Transverse colon (tissue), 4 donors: ENCODE data around the gene LAPTM5. TPM values are rescaled to one million over a fixed set of nuclear protein-coding genes. Genes with fewer than 3 reads are reported as not detected.

ENCODE experiments used
- DNase-seq: peaks from one replicate; pipeline ENCODE4 v3.0.0-alpha.2; 2019
- H3K27ac ChIP-seq, 4 donors: fragments of 200-600 bp; sonication (generic); 2 replicates each; pipeline ENCODE4 v1.5.1; 2016 to 2018; ENCODE audit warnings: inconsistent platforms in 4 of 4
- H3K27me3 ChIP-seq: fragments of 200-600 bp; sonication (generic); 2 replicates; pipeline ENCODE4 v1.5.1; 2017; ENCODE audit warnings: inconsistent platforms
- H3K36me3 ChIP-seq, 4 donors: fragments of 200-600 bp; sonication (generic); 2 replicates each; pipeline ENCODE4 v1.5.1; 2017 to 2019; ENCODE audit warnings: inconsistent platforms in 4 of 4
- H3K4me1 ChIP-seq, 4 donors: fragments of 200-600 bp; sonication (generic); 2 replicates each; pipeline ENCODE4 v1.5.1; 2017 to 2020; ENCODE audit warnings: inconsistent platforms in 4 of 4
- H3K4me3 ChIP-seq, 4 donors: fragments of 200-600 bp; sonication (generic); 1 replicate in 1 of 4; 2 replicates in 3 of 4; pipeline versions ENCODE4 v1.5.1 to v1.6.1; 2017 to 2019; ENCODE audit warnings: inconsistent platforms in 4 of 4
- H3K9me3 ChIP-seq, 2 donors: fragments of 200-600 bp; sonication (generic); 2 replicates each; pipeline ENCODE4 v1.5.1; 2017 to 2019; ENCODE audit warnings: inconsistent platforms in 2 of 2
- CTCF ChIP-seq, 5 experiments: fragments of 200-600 bp in 3 of 5; fragments of 450-650 bp in 2 of 5; sonication (generic) in 3 of 5; IDR thresholded peaks; 1 replicate in 2 of 5; 2 replicates in 3 of 5; pipeline ENCODE4 v1.5.1; 2016 to 2017; ENCODE audit warnings: antibody characterized with exemption in 5 of 5, inconsistent platforms in 3 of 5, mild to moderate bottlenecking in 2 of 5, moderate library complexity in 1 of 5
- EP300 ChIP-seq: sonication (generic); formaldehyde crosslinking; IDR thresholded peaks from one replicate; pipeline ENCODE4 v1.6.1; 2017; ENCODE audit warnings: antibody characterized with exemption, low read depth
- POLR2A ChIP-seq: fragments of 450-650 bp; IDR thresholded peaks from one replicate; pipeline ENCODE4 v1.6.1; 2016; ENCODE audit warnings: antibody characterized with exemption, mild to moderate bottlenecking, moderate library complexity
- POLR2AphosphoS5 ChIP-seq, 3 donors: sonication (generic); formaldehyde crosslinking; IDR thresholded peaks; one replicate each; pipeline ENCODE4 v1.6.1; 2016; ENCODE audit warnings: antibody characterized with exemption in 3 of 3
- WGBS, 2 donors: methylation state at CpG; one replicate each; pipeline ENCODE4 v1.1.5; 2018; ENCODE audit warnings: low coverage in 1 of 2; 5-methylcytosine and 5-hydroxymethylcytosine counted together
- in situ Hi-C, 4 donors: fragments of 200-750 bp; cut with MboI; loops; one replicate each; pipeline versions ENCODE4 v1.15.0 to v1.15.1; 2017; ENCODE audit warnings: low sequenced_read_pairs in 3 of 4, low pct_ligation_motif_present in 1 of 4, low pct_unique_long_range_greater_than_20kb in 1 of 4
- intact Hi-C: fragments of 100-400 bp; cut with DNase I; formaldehyde crosslinking; loops from one replicate; pipeline ENCODE4 v1.15.1; 2023; ENCODE audit warnings: low total_unique reads
- total RNA-seq, 4 donors: library from RNA; depleted of rRNA; stranded (reverse); fragments of >200 nt; gene quantifications; one replicate each; pipeline ENCODE4 v1.1.0, GENCODE V29; 2016

Gene LAPTM5
- total RNA-seq, 4 donors from 2014 or later, result 5.2 to 66.6 (median 34.5) TPM

- in situ Hi-C loops, result no loop called here
- Histone ChIP-seq H3K27me3 (no peaks in the 10 kb centered on the region), H3K36me3 (no peaks in the 10 kb centered on the region), H3K4me3 (peak overlapping the region in 2 of 4 donors; percentile 30 to 40), H3K4me1 (peaks cover 0 to 26% (median 6%) of the 10 kb centered on the region in 4 donors), H3K9me3 (no peaks in the 10 kb centered on the region), H3K27ac (peak overlapping the region; percentile 73 to 84 (median 79))
- TF ChIP-seq CTCF (IDR thresholded peaks at IDR 0.05) (no peak), POLR2AphosphoS5 (IDR thresholded peaks at IDR 0.05) (no peak), POLR2A (no peak), EP300 (no peak)
- 79 to 83% methylated on average over 2 to 4 of the region's 4 CpGs for WGBS, 2 donors
- DNase-seq, result no peak
- intact Hi-C loops, result no loop called here
Observed at GRCh38 chr1:30755746-30756145, 1.8 kb downstream of the LAPTM5 start.

- Histone ChIP-seq H3K4me1 (peaks cover 0 to 23% (median 6%) of the 10 kb centered on the region in 4 donors), H3K36me3 (no peaks in the 10 kb centered on the region), H3K9me3 (no peaks in the 10 kb centered on the region), H3K4me3 (peak overlapping the region in 2 of 4 donors; percentile 4 to 40), H3K27me3 (no peaks in the 10 kb centered on the region), H3K27ac (peak overlapping the region; percentile 73 to 84 (median 79))
- TF ChIP-seq POLR2A, result no peak
- TF ChIP-seq POLR2AphosphoS5 (IDR thresholded peaks at IDR 0.05), result no peak
- TF ChIP-seq CTCF (IDR thresholded peaks at IDR 0.05), result no peak
- no peak for TF ChIP-seq EP300
- DNase-seq, result no peak
- intact Hi-C loops, result no loop called here
- WGBS, 2 donors, result 73 to 100% methylated on average over 1 to 6 of the region's 6 CpGs
- in situ Hi-C loops, result no loop called here
Observed at GRCh38 chr1:30755334-30755733, 2.2 kb downstream of the LAPTM5 start.

- H3K27ac ChIP-seq, result peak overlapping the region; percentile 73 to 84 (median 79)
- peak overlapping the region in 1 of 4 donors; percentile 40 for H3K4me3 ChIP-seq
- in situ Hi-C loops, result no loop called here
- DNase-seq, result no peak
- no peaks in the 10 kb centered on the region for H3K9me3 ChIP-seq
- H3K27me3 ChIP-seq, result no peaks in the 10 kb centered on the region
- intact Hi-C loops, result no loop called here
- TF ChIP-seq POLR2A (peak; percentile 29), POLR2AphosphoS5 (IDR thresholded peaks at IDR 0.05) (no peak)
- peaks cover 0 to 22% (median 8%) of the 10 kb centered on the region in 4 donors for H3K4me1 ChIP-seq
- WGBS, 2 donors, result 62 to 70% methylated on average over 6 to 9 of the region's 9 CpGs
- H3K36me3 ChIP-seq, result no peaks in the 10 kb centered on the region
Observed at GRCh38 chr1:30754684-30755171, 2.8 kb downstream of the LAPTM5 start.

- Histone ChIP-seq H3K27ac (peak overlapping the region; percentile 73 to 84 (median 79)), H3K4me3 (peak overlapping the region in 1 of 4 donors; percentile 40), H3K36me3 (no peaks in the 10 kb centered on the region), H3K27me3 (no peaks in the 10 kb centered on the region), H3K4me1 (peaks cover 0 to 28% (median 9%) of the 10 kb centered on the region in 4 donors), H3K9me3 (no peaks in the 10 kb centered on the region)
- in situ Hi-C loops, result no loop called here
- DNase-seq, result no peak
- no peak for TF ChIP-seq CTCF (IDR thresholded peaks at IDR 0.05)
- TF ChIP-seq POLR2AphosphoS5 (IDR thresholded peaks at IDR 0.05), result peak in 2 of 3 donors; percentile 59
- TF ChIP-seq POLR2A, result peak; percentile 28
- intact Hi-C loops, result no loop called here
- 64 to 75% methylated on average over 12 to 13 of the region's 13 CpGs for WGBS, 2 donors
Observed at GRCh38 chr1:30753660-30754123, 3.9 kb downstream of the LAPTM5 start.
